K562 (cell line): ENCODE measurements around the gene RNF215.

Experiments used
- CREB1 ChIP-seq, 2 experiments: sonication (generic) in 1 of 2; formaldehyde crosslinking in 1 of 2; IDR thresholded peaks; 2 replicates each; pipeline versions ENCODE4 v1.6.1 to v1.8.0; 2012 to 2022; ENCODE audit warnings: inconsistent platforms in 1 of 2, mild to moderate bottlenecking in 1 of 2, missing genetic modification reagents in 1 of 2, moderate library complexity in 1 of 2
- ETV6 ChIP-seq, 3 experiments: fragments of 150-350 bp in 1 of 3; sonication (generic) in 1 of 3; formaldehyde crosslinking in 1 of 3; IDR thresholded peaks; 2 replicates each; pipeline versions ENCODE4 v1.6.1 to v1.8.0; 2014 to 2022; ENCODE audit warnings: borderline replicate concordance in 2 of 3, low read depth in 2 of 3, antibody characterized with exemption in 1 of 3, low read length in 1 of 3, mild to moderate bottlenecking in 1 of 3, missing genetic modification reagents in 1 of 3
- PTTG1 ChIP-seq: fragments of 450-650 bp; IDR thresholded peaks from 2 replicates; pipeline ENCODE4 v1.6.1; 2016; ENCODE audit warnings: low read depth, mild to moderate bottlenecking, missing genetic modification characterization, missing compliant biosample characterization
- ZBTB49 ChIP-seq: sonication (generic); formaldehyde crosslinking; IDR thresholded peaks from 2 replicates; pipeline ENCODE4 v1.8.0; 2022; ENCODE audit warnings: missing genetic modification reagents, mild to moderate bottlenecking, borderline replicate concordance

- no peak for TF ChIP-seq CREB1 (IDR thresholded peaks at IDR 0.05)
- TF ChIP-seq CREB1 (CRISPR knock-in tag; IDR thresholded peaks at IDR 0.05) = no peak
- no peak for TF ChIP-seq ETV6 (IDR thresholded peaks at IDR 0.05; ENCODE audit: borderline replicate concordance in 1 of 2, low read depth in 2 of 2, low read length in 1 of 2)
- TF ChIP-seq ETV6 (CRISPR knock-in tag; IDR thresholded peaks at IDR 0.05; ENCODE audit: borderline replicate concordance) = no peak
- TF ChIP-seq PTTG1 (tag) = no peak
- TF ChIP-seq ZBTB49 (CRISPR knock-in tag) = no peak
Measured at GRCh38 chr22:30430933-30431332, 43.7 kb upstream of the RNF215 start.
